HEK293 (cell line): Measurements from ENCODE around the gene PRR13.

ENCODE experiments used
- CTCF ChIP-seq: fragments of 450-650 bp; formaldehyde crosslinking; IDR thresholded peaks from 2 replicates; pipeline ENCODE4 v1.5.1; 2016; ENCODE audit warnings: missing biosample characterization, missing genetic modification characterization
- EGR2 ChIP-seq: fragments of 450-650 bp; formaldehyde crosslinking; IDR thresholded peaks from 2 replicates; pipeline ENCODE4 v1.5.1; 2016; ENCODE audit warnings: low read depth, missing biosample characterization, missing genetic modification characterization
- GLIS1 ChIP-seq: fragments of 450-650 bp; formaldehyde crosslinking; IDR thresholded peaks from 2 replicates; pipeline ENCODE4 v1.5.1; 2016; ENCODE audit warnings: missing biosample characterization, missing genetic modification characterization
- HOXC10 ChIP-seq: sonication (generic); formaldehyde crosslinking; IDR thresholded peaks from 2 replicates; pipeline ENCODE4 v1.8.1; 2023; ENCODE audit warnings: mild to moderate bottlenecking, missing genetic modification reagents
- KLF10 ChIP-seq: fragments of 450-650 bp; IDR thresholded peaks from 2 replicates; pipeline ENCODE4 v1.5.1; 2018; ENCODE audit warnings: missing biosample characterization, mild to moderate bottlenecking, missing genetic modification characterization
- MEIS1 ChIP-seq: sonication (generic); formaldehyde crosslinking; IDR thresholded peaks from 2 replicates; pipeline ENCODE4 v1.8.1; 2022; ENCODE audit warnings: missing genetic modification reagents, mild to moderate bottlenecking, borderline replicate concordance
- ZBTB1 ChIP-seq: fragments of 450-650 bp; formaldehyde crosslinking; IDR thresholded peaks from 2 replicates; pipeline ENCODE4 v1.5.1; 2016; ENCODE audit warnings: missing biosample characterization, missing genetic modification characterization
- ZBTB10 ChIP-seq: fragments of 450-650 bp; formaldehyde crosslinking; IDR thresholded peaks from 2 replicates; pipeline ENCODE4 v1.5.1; 2016; ENCODE audit warnings: missing biosample characterization, missing genetic modification characterization
- ZBTB21 ChIP-seq: fragments of 450-650 bp; formaldehyde crosslinking; IDR thresholded peaks from 2 replicates; pipeline ENCODE4 v1.5.1; 2017; ENCODE audit warnings: missing biosample characterization, missing genetic modification characterization
- ZNF121 ChIP-seq: fragments of 450-650 bp; formaldehyde crosslinking; IDR thresholded peaks from 2 replicates; pipeline ENCODE4 v1.5.1; 2016; ENCODE audit warnings: missing biosample characterization, missing genetic modification characterization
- ZNF292 ChIP-seq: fragments of 450-650 bp; formaldehyde crosslinking; IDR thresholded peaks from 2 replicates; pipeline ENCODE4 v1.5.1; 2016; ENCODE audit warnings: low read depth, missing biosample characterization, missing genetic modification characterization, borderline replicate concordance

- TF ChIP-seq ZBTB10 (tag by site-specific recombination) (no peak), CTCF (tag by site-specific recombination) (no peak), HOXC10 (CRISPR knock-in tag) (no peak), GLIS1 (tag by site-specific recombination) (no peak), EGR2 (tag by site-specific recombination) (no peak), ZNF121 (tag by site-specific recombination) (no peak), KLF10 (no peak), ZBTB1 (tag by site-specific recombination) (no peak), ZBTB21 (tag by site-specific recombination) (no peak), MEIS1 (no peak), ZNF292 (no peak)
Measured at GRCh38 chr12:53430116-53430515, 11.4 kb upstream of the PRR13 start.
